AG09309 (cell line): Measurements from ENCODE around the gene ENKUR.

Experiments
- DNase-seq: peaks from one replicate; pipeline ENCODE4 v3.0.0-alpha.2; 2010; ENCODE audit warnings: low read depth
- H3K4me3 ChIP-seq: 2 replicates; pipeline ENCODE4 v1.5.1; 2011; ENCODE audit warnings: mild to moderate bottlenecking, low read depth, low read length, moderate library complexity; ENCODE audit not compliant: control insufficient read depth
- CTCF ChIP-seq: IDR thresholded peaks from 2 replicates; pipeline ENCODE4 v1.5.1; 2011; ENCODE audit warnings: mild to moderate bottlenecking, low read depth, low read length, inconsistent platforms; ENCODE audit not compliant: insufficient read depth, control insufficient read depth; ENCODE audit errors: missing control alignments

The ENKUR gene

GRCh38 chr10:24983946-24984345 is 32.0 kb downstream of the ENKUR start:
- H3K4me3 ChIP-seq = no peak overlapping the region
- no peak for TF ChIP-seq CTCF
- DNase-seq = peak; percentile 33

GRCh38 chr10:24983130-24983529 is 32.8 kb downstream of the ENKUR start:
- no peak for TF ChIP-seq CTCF

GRCh38 chr10:24982319-24983112 is 33.4 kb downstream of the ENKUR start:
- DNase-seq = no peak
- H3K4me3 ChIP-seq = no peak overlapping the region
- TF ChIP-seq CTCF = no peak

More at GRCh38 chr10:24983130-24983529, 32.8 kb downstream of the ENKUR start:
- no peak overlapping the region for H3K4me3 ChIP-seq
- DNase-seq = no peak

- no peak overlapping the region for H3K4me3 ChIP-seq
- peak; percentile 60 for DNase-seq
- TF ChIP-seq CTCF = no peak
Measured at GRCh38 chr10:24981161-24981710, 34.7 kb downstream of the ENKUR start.

- H3K4me3 ChIP-seq = no peak overlapping the region
- no peak for TF ChIP-seq CTCF
- DNase-seq = no peak
Measured at GRCh38 chr10:24979685-24980084, 36.3 kb downstream of the ENKUR start.

GRCh38 chr10:24974976-24975375 is 41.0 kb downstream of the ENKUR start:
- peak; percentile 88 for DNase-seq
- TF ChIP-seq CTCF = peak; percentile 38

GRCh38 chr10:24973163-24973562 is 42.8 kb downstream of the ENKUR start:
- no peak for TF ChIP-seq CTCF
- no peak overlapping the region for H3K4me3 ChIP-seq
- DNase-seq = no peak

More at GRCh38 chr10:24974976-24975375, 41.0 kb downstream of the ENKUR start:
- no peak overlapping the region for H3K4me3 ChIP-seq
